GM19397 (cell line): ENCODE measurements around the gene IL21.
"Not testable (repeated sequence)": the region's sequence is repeated elsewhere in the genome, so short reads cannot be mapped to it uniquely, and the experiment has no call there.

Experiments used
- ATAC-seq: cut with Tn5 transposase; IDR thresholded peaks from one replicate; pipeline ENCODE4 v1.9.1; 2021; ENCODE audit warnings: mild to moderate bottlenecking, moderate library complexity; ENCODE audit not compliant: unreplicated experiment

Gene IL21

GRCh38 chr4:122621016-122621507 is at the start of gene IL21:
Gene IL21 (minus strand): TSS chr4:122621066. CDS start chr4:122621011, 55 bp downstream.
- ATAC-seq, result no peak

- no peak for ATAC-seq
Measured at GRCh38 chr4:122669911-122670738, 49.3 kb upstream of the IL21 start.

- ATAC-seq, result no peak
Measured at GRCh38 chr4:122668241-122668640, 47.4 kb upstream of the IL21 start.

- no peak for ATAC-seq
Measured at GRCh38 chr4:122666527-122667245, 45.8 kb upstream of the IL21 start.

- no peak for ATAC-seq
Measured at GRCh38 chr4:122665161-122665929, 44.5 kb upstream of the IL21 start.

- ATAC-seq, result no peak
Measured at GRCh38 chr4:122663814-122664610, 43.1 kb upstream of the IL21 start.

- no peak for ATAC-seq
Measured at GRCh38 chr4:122663291-122663690, 42.4 kb upstream of the IL21 start.

GRCh38 chr4:122662701-122663100 is 41.8 kb upstream of the IL21 start:
- ATAC-seq, result no peak

GRCh38 chr4:122661176-122662160 is 40.6 kb upstream of the IL21 start:
- ATAC-seq, result no peak

GRCh38 chr4:122658818-122659295 is 38.0 kb upstream of the IL21 start:
- peak; percentile 63 for ATAC-seq

GRCh38 chr4:122658377-122658776 is 37.5 kb upstream of the IL21 start:
- ATAC-seq, result no peak

- no peak for ATAC-seq
Measured at GRCh38 chr4:122657553-122657952, 36.7 kb upstream of the IL21 start.

- ATAC-seq, result not testable (repeated sequence)
Measured at GRCh38 chr4:122656583-122656982, 35.7 kb upstream of the IL21 start.

GRCh38 chr4:122652379-122652778 is 31.5 kb upstream of the IL21 start:
- ATAC-seq, result no peak

- no peak for ATAC-seq
Measured at GRCh38 chr4:122650148-122650547, 29.3 kb upstream of the IL21 start.

GRCh38 chr4:122647656-122648055 is 26.8 kb upstream of the IL21 start:
- ATAC-seq, result no peak

- ATAC-seq, result no peak
Measured at GRCh38 chr4:122643257-122643656, 22.4 kb upstream of the IL21 start.

GRCh38 chr4:122639181-122639580 is 18.3 kb upstream of the IL21 start:
- ATAC-seq, result no peak

GRCh38 chr4:122636697-122637096 is 15.8 kb upstream of the IL21 start:
- no peak for ATAC-seq
